ENCODE data around the gene CLCN1. TPM values are rescaled to one million over a fixed set of nuclear protein-coding genes. Genes with fewer than 3 reads are reported as not detected.

CLCN1 gene
- total RNA-seq, 2 donors from 2014 or later: not detected

- Histone ChIP-seq H3K4me1 (peaks cover 0 to 12% of the 10 kb centered on the region in 2 donors), H3K36me3 (no peaks in the 10 kb centered on the region), H3K9me3 (no peaks in the 10 kb centered on the region), H3K4me3 (no peak overlapping the region), H3K27me3 (no peaks in the 10 kb centered on the region), H3K27ac (no peak overlapping the region)
- no peak for DNase-seq (ENCODE audit: low spot score)
- TF ChIP-seq CTCF (IDR thresholded peaks at IDR 0.05): no peak
Measured at GRCh38 chr7:143401265-143401664, 85.4 kb downstream of the CLCN1 start.

Small RNA genes lying within 50 kb of the gene (microRNA-seq; reads per million reads assigned to microRNA genes)
- gene MIR6892 (ENCODE audit: borderline number of aligned reads in 2 of 2, borderline replicate concordance in 1 of 2): 0 to 0.71 reads per million in 2 donors

Other genes with a start within 250 kb of the CLCN1 start
- not detected for gene PIP, start 184.0 kb upstream of the CLCN1 start, total RNA-seq
- gene TAS2R39, start 132.7 kb upstream of the CLCN1 start, total RNA-seq: not detected
- not detected for gene TAS2R40, start 94.1 kb upstream of the CLCN1 start, total RNA-seq
- gene GSTK1, start 52.7 kb upstream of the CLCN1 start, total RNA-seq: 100 to 1,000 TPM; 169 to 270 TPM
- 10 to 100 TPM in 1 of 2 donors, 1 to 10 TPM in 1; 7.8 to 12.3 TPM for gene TMEM139, start 31.2 kb upstream of the CLCN1 start, total RNA-seq
- 1 to 10 TPM; 5.2 to 7.6 TPM for gene CASP2, start 27.8 kb upstream of the CLCN1 start, total RNA-seq
- under 1 TPM; 0.08 to 0.48 TPM for gene FAM131B, start 46.6 kb downstream of the CLCN1 start, total RNA-seq
- 10 to 100 TPM; 48.3 to 93.7 TPM for gene ZYX, start 65.2 kb downstream of the CLCN1 start, total RNA-seq
- under 1 TPM in 1 of 2 donors, not detected in 1; 0.71 TPM for gene EPHA1, start 92.7 kb downstream of the CLCN1 start, total RNA-seq
- gene TAS2R60, start 127.3 kb downstream of the CLCN1 start, total RNA-seq: not detected
- not detected for gene TAS2R41, start 161.8 kb downstream of the CLCN1 start, total RNA-seq